Fibroblast of gingiva (primary cell): Measurements from ENCODE around the gene MLLT6.

Experiments
- DNase-seq: peaks from one replicate; pipeline ENCODE4 v3.0.0-alpha.2; 2011; ENCODE audit warnings: low read depth

Gene MLLT6

DNA sequence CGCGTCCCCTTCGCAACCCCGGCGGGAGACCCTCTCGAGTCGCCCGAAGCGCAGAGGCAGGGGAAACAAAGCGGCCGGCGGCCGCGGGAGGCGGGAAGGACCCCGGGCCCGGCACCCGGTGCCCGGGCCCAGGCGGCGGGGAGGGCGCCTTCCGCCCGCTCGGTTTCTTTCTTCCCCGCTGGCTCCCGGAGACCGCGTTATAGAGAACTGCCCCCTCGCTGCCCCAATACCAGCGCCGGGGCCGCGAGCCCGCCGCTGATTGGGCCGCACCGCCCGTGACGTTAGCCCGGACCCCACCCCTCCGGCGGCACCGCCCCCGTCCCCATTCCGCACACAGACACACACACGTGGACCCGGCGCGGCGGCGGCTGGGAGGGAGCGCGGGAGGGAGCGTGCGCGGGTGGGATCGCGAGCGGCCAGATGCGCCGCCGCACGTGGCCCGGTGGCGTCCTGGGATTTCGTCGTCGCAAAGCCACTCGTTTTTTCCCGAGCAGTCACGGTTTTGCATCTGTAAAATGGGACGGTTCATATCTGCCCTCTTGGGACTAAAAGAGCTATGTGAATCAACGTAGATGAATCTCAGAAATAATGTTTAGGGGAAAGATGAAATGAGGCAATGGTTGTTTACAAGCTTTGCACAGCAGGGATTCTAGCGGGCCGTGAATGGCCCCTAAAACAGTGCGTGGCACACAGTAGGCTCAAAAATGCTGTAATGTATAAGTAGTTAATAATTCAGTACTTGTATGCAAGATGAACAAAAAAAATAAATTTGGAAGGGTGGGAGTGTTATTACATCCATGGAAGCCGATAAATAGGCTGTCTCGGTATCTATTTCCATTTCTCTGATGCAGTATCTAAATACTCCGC is 30.1 kb upstream of the MLLT6 start, which contains the start of gene EPOP:
Gene EPOP (minus strand): TSS at position 209 of the 867 bp plus-strand sequence. CDS start 462 bp downstream, outside the sequence.
- DNase-seq = peak; percentile 79

DNA sequence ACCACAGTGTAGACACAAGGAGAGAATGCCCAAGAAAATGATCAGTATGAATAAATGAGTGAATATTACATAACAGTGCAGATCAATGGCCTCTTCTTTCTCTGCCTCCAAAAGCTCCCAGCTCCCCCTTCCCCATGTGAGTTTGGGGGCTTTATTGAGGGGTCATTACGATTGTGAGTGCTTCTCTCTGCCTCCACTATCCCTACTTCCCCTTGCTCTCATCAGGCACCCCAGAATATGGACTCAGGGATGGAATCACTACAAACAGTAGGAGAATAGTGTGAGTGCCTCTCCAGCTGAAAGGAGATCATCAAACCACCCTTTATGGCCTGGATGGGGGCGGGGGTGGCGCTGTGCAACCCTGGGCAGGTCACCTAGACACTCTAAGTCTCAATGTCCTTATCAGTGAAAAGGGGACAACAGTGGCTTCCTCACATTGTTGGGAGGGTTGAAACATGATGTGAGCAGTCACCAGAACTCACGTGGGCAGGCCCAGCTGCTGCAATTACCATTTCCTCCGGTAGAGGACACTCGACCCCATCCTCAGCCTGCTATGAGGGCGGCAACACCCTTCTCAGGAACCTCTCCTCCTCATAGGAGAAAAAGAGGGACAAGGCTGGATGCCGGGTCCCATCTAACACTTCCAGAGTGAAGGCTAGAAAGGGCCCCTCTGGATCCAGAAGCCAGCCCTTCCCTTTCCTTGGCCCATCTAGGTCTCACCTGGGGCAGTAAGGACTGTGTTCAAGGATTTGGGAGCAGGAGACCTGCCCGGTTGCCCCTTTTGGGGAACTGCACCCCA is 28.2 kb upstream of the MLLT6 start:
- DNase-seq = peak; percentile 72

DNA sequence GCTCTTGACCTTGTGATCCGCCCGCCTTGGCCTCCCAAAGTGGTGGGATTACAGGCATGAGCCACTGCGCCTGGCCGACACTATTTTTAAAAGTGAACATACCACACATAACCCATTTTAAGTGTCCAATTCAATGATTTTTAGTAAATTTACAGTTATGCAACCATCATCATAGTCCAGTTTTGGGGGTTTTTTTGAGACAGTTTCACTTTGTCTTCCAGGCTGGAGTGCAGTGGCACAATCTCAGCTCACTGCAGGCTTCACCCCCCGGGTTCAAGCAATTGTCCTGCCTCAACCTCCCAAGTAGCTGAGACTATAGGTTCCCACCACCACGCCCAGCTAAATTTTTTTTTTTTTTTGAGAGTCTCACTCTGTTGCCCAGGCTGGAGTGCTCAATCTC is 27.3 kb upstream of the MLLT6 start:
- no peak for DNase-seq

DNA sequence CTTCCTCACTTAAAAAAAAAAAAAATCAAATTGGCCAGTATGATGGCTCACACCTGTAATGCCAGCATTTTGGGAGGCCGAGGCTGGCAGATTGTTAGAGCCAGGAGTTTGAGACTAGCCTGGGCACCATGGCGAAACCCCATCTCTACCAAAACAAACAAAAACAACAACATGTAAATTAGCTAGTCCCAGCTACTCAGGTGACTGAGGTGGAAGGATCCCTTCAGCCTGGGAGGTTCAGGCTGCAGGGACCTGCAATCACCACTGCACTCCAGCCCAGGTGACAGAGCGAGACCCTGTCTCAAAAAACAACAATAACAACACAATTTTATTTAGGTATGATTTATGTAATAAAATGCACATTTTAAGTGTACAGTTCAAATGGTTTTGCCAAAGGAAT is 24.0 kb upstream of the MLLT6 start:
- no peak for DNase-seq

DNA sequence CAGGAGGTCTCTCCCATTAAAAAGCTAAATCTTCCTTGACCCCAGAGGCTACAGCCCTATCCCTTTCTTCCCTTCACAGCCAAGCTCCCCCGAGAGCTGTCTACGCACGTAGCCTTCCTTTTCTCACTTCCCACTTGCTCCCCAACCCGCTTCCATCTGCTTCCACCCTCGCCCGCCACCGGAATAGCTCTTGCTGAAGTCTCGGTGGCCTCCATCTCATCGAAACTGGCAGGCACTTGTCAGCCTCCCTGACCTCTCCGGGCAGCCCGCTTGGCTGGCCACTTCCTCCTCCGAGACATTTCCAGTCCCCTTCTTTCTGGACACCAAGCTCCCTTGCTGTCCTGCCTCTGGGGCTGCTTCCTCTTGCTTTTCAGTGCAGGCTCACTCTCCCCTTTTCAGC is 19.6 kb upstream of the MLLT6 start:
- DNase-seq = no peak

DNA sequence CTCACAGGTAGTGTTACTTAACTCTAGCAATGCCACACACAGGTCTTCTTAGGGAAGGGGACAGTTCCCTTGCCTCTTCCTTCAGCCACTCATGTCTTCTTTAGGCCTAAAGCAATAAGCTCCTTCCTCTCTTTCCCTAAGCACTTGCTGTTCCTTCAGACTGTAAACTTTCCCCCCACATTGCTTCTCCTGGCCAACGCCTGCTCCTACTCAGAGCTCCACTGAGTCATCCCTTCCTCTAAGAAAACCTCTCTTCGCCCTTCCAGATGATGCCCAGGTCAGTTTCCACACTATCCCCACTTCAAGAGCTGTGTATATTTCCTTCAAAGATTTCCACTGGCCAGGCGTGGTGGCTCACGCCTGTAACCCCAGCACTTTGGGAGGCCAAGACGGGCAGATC is 17.8 kb upstream of the MLLT6 start:
- no peak for DNase-seq

DNA sequence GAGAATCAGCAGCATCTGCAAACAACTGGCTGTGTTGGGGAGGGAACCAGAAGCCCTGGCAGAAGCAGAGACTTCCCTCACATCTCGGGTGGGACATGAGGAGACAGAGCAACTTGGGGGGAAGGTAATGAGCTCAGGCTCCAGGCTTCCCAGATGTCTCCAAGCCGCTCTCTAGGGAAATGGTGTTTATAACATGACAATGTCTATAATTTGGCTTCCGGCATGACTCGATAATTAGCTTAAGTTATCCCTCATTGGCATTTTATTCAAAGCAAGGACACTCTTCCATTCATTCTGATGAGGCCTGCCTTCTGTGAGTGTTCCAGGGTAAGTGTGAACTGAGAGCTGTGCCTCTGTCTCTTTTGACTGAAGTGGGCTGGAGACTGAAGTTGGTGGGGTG is 14.7 kb upstream of the MLLT6 start:
- DNase-seq = no peak

DNA sequence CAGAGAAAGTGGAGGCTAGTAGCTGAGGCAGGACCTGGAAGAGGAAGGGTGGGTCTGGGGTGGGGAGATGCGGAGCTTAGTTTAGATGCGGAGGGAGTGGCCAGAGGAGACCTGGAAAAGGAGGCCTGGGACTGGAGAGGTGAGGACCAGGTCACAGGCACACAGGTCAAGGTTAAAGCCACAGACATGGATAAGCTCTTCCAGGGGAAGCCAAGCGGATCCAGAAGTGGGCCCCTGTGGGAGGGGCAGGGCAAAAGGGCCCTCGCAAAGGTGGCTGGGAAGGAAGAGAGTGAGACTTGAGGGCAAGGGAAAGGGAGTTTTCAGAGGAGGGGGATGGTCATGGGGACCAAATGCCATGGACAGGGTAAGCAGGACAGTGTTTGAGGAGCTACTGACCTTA is 13.9 kb upstream of the MLLT6 start:
- no peak for DNase-seq

DNA sequence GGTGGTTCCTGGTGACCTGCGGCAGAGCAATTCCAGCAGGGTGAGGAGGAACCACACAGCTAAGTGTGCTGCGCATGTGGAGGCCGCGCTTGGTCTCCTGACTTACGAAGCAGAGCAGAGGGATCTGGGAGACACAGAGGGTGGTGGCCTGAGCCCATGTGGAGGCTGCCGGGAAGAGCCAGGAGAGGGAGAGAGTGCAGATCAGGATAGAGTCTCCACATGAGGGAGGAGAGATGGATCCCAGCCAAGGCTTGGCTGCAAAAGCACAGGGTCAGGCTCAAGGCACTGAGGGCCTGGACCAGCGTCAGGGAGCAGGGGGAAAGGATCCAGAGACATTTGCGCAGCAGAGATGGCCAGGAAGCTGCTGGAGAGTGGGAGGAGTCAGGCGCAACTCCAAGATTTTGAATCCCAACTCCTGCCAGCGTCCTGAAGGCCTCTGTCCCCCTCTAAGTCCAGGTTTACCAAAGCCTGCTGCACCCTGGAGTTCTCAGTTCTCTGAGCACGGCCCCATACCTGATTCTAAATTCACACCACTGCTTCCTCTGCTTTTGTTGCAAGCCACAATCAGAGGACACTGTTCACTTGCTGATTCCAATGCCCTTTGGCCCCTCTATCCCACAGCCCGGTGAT is 11.3 kb upstream of the MLLT6 start:
- DNase-seq = peak; percentile 86

DNA sequence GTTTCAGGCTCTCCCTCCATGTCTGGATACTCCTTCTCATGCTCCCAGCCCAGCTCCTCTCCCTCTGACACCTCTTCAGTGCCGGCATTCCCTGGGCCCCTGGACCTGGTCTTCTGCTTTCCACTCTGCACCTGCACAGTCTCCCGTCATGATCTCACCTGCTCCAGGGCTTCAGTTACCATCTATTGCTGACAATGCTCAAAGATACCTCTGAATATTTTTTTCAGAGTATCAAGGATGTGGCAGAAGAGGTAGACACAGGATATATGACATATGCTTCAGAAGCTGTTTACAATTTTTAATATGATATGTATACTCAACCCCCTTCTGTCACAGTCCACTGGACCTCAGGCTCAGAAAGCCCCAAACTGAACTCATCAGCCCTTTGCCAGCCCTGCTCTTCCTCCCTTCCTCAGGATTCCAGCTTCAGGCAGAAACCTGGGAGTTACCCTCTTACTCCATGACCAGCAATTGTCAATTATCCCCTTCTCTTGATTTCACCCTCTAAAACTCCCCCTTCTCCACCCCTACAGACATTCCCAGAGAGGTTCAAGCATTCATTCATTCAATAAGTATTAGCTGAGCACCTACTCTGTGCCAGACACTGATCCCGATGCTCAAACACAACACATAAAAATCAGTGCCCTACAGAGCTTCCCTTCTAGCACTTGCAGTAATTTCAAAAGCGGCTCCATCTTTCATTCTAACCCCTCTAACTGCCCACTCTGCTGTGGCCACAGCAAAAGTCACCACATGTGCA is 7.8 kb upstream of the MLLT6 start:
- no peak for DNase-seq

DNA sequence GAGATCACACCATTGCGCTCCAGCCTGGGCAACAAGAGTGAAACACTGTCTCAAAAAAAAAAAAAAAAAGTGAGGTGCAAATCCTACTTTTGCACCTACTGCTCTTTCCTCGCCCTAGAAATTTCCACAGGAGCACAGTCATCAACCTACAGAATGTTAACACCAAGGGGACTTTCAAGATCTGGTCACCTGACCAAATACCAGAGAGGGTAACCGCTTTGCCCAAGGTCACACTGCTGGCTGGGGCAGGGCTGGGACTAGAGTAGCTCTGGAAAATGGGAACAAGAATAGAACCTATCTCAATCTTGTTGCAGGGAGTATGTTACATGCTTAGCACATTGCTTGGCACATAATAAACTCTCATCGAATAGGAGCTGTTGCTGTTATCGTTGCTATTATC is 6.3 kb upstream of the MLLT6 start:
- DNase-seq = no peak

DNA sequence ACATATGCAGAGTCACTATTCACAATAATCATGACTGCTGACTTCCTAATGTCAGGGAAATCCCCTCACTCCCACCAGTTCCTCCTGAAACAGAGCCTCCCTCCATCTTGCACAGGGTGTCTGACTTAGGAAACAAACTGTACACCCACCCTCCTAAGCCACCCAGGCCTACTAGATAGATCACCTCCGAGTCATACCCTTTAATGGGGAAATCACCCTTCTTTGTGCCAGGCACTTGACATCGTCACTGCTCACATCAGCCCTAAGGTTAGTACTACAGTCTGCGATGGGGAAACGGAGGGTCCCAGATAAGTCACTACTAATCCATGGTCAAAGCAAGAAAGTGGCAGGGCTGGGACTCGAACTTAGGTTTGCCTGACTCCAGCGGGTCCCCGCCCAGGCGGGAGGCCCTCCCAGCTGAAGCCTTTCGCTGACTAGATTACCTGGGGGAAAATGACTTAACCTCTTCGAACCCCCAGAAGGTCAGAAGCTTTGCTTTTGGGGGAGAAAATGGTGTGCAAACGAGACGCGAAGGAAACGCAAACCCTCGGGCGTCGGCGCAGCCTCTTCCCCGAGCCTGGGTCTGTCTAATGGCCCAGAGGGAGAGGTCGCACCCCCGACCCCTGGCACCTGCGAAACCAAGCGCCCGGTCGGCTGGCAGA is 3.4 kb upstream of the MLLT6 start:
- peak; percentile 21 for DNase-seq

DNA sequence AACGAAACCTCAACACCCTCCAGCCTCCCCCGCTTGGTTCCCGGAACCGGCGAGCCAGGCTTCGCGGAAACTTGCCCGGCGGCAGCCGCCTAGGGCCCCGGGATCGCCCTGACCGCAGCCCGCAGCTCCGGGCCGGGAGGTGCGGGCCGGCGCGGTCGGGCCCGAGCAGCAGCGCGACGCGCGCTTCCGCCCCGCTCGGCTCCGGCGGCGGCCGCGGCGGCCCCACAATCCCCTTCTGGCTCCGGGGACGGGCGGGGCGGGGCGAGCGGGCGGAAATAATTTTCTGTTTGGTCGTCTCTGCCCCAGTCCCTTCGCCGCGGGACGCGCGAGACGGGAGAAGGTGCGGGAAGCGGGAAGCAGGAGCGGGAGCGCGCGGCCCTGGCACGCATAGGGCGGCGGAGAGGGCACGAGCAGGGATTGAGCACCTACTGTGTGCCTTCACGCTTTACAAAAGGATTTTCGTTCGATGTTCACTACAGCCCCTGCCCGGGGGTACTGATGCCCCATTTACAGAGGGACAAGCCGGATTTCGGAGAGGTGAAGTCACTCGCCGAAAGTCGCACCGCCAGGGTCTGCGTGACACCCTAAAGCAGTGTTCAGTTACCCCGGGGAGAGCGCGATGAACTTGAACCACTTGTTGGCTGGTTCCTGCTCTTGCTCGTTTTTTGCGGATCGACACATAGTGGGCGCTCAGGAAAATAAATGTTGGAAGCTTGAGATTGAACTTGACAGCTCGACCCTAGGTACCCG is 2.7 kb upstream of the MLLT6 start:
- DNase-seq = peak; percentile 87

DNA sequence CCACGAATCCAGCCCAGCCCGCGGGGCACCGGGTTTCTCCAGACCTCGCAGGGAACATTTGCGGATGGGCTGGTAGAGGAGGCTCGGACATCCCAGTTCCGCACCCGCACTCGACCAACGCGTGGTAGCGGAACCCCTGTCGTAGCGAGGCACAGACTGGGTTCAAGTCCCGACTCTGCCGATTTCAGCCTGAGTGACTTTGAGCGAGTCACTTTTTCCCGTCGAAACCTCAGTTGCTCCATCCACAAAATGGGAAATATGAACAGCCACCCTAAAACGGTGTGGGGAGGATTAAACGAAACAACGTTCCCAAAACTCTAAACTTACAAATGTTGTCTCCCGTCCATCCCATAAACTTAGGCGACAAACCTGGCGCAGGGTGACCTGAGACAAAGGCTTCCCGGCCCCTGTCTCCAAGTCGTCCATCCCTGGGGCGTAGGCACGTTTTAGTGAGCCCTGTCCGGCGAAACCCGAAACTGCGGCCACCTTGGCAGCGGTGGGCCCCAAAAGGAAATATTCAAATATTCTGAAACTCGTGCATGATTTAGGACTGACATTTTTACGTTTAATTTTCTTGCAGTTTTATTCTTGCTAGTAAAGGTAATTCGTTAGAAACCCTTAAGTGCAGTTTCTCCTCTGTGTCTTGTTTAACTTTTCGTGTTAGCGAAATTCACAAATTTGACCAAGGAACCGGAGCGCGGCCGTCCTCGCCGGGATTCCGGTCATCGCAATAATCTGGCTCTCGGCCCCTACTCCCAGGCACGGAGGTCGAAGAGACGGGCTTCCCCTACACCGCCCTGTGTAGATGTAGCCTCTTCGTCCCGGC is 1.9 kb upstream of the MLLT6 start:
- DNase-seq = no peak

DNA sequence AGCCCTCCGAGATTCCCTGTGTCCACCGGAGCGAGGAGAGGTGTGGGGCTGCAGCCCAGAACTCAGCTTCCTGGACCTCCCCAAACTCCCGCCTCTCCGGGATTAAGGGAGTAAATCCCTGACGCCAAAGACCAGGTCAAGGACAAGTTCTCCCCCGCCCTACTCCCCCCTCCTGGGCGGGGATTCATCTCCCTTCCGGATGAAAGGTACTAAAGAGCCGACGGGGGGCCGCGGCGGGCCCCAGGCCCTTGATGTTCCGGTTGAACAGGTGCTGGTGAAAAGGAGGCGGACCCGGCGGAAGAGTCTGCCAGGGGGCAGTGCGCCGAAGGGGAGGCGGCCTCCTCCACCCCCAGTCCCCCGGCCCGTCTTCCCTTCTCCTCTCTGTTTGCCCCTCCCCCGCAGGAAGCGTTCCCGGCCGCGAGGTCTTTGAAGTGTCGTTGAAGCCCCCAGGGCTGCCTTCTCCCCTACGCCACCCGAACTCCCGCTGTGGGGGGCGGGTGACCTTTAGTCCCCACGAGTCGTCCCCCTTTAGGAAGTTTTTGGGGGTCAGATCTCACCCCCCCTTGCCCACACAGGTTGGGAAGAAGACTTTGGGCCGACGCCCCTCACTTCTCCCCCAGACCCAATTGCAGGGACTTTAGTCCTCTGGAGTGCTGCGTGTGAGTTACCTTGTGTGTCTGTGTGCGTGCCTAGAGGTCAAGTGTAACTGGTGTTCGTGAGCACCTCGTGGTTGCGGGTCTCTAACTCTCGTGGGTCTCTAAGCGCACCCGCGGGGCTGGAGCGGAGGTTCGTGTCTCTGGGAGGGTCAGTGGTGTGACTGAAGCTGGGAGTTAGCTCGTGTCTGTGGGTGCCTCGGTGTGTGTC is 1.1 kb upstream of the MLLT6 start:
- DNase-seq = peak; percentile 6

DNA sequence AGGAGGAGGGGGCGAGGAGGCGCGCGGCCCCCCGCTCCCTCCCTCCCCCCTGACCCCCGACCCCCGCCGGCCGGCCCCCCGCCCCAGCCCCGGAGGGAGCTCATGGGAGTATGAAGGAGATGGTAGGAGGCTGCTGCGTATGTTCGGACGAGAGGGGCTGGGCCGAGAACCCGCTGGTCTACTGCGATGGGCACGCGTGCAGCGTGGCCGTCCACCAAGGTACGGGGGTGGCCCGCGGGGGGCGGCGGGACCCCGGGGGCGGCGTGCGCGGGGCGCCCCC is 390 bp downstream of the MLLT6 start:
- no peak for DNase-seq

DNA sequence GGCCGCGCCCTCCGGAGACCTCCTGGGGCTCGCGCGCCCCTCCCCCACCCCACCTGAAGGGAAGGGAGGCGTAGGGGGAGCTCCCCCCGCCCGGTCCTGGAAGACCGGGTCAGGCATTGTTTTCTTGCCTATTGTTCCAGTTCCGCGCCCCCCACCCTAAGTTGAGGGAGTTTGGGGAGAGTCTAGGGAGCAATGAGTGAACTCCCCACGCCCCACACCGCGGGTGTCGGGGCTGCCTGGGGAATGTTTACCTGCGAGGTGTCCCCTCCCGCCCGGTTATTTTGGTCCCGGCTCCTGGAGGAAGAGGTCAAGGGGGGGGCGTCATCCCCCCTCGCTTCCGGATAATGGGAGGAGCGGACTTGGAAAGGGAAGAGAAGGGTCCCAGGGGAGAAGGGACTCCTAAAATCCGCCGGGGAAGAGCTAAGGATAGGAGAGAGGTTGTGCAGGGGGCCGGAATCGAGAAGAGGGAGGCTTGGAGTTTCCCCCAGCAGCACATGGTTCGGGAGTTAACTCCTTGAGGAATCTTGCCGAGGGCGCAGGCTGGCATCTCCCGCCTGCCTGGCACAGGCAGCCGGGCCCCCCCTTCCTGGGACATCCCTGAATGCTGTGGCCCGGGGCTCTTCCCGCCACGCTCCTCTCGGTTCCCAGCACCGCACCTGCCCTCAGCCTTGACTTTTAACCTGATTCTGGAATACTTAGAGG is 881 bp downstream of the MLLT6 start:
- peak; percentile 39 for DNase-seq

DNA sequence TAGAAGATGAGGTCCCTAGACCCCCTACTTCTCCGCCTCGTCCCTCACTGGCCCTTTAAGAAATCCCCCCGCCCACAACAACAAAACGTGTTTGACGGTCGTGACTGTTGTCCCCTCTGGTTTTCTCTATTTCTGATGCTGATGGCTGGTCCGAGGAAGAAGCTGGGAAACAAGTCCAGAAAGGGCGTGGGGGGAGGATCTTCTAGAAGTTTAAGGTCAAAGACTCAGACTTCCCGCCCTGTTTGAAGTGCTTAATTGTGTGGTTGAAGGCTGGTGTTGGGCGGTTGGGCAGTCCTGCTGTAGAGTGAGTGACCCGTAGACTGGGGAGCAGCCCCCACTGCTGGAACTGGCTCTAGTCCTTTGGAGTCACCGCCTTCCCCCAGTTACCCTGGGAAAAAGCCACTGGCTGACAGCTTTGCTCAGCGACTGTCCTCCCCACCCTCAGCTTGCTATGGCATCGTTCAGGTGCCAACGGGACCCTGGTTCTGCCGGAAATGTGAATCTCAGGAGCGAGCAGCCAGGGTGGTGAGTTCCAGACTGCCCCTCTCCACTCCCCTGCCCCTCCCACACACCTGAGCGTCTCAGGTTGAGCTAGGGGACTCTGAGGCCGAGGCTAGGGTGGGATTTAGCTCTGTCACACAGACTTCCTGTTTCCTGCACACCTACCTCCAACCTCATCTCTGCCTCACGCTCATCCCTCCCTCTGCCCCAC is 1.6 kb downstream of the MLLT6 start:
- DNase-seq = no peak
